Activated naive CD4-positive, alpha-beta T cell (primary cell): ENCODE measurements around the gene KRT38.
"Not testable (repeated sequence)": the region's sequence is repeated elsewhere in the genome, so short reads cannot be mapped to it uniquely, and the experiment has no call there.

ENCODE experiments used
- DNase-seq, 4 experiments: peaks; one replicate each; lab custom pipeline; 2025; lab: John Stamatoyannopoulos, UW

The KRT38 gene

GRCh38 chr17:41462705-41463104 is 21.9 kb upstream of the KRT38 start:
- DNase-seq = no peak

GRCh38 chr17:41457676-41458075 is 16.9 kb upstream of the KRT38 start:
- DNase-seq = no peak

GRCh38 chr17:41456204-41456603 is 15.4 kb upstream of the KRT38 start:
- DNase-seq = no peak

- DNase-seq = no peak
Measured at GRCh38 chr17:41455236-41455635, 14.5 kb upstream of the KRT38 start.

GRCh38 chr17:41453066-41453465 is 12.3 kb upstream of the KRT38 start:
- DNase-seq = no peak

- DNase-seq = no peak
Measured at GRCh38 chr17:41452281-41452680, 11.5 kb upstream of the KRT38 start.

- DNase-seq = no peak
Measured at GRCh38 chr17:41451154-41451728, 10.5 kb upstream of the KRT38 start.

GRCh38 chr17:41449008-41449407 is 8.2 kb upstream of the KRT38 start:
- no peak for DNase-seq

GRCh38 chr17:41448506-41448905 is 7.7 kb upstream of the KRT38 start:
- no peak for DNase-seq

GRCh38 chr17:41446806-41447205 is 6.0 kb upstream of the KRT38 start:
- DNase-seq = no peak

GRCh38 chr17:41444640-41445039 is 3.9 kb upstream of the KRT38 start:
- no peak for DNase-seq

- DNase-seq = no peak
Measured at GRCh38 chr17:41444186-41444585, 3.4 kb upstream of the KRT38 start.

- DNase-seq = no peak
Measured at GRCh38 chr17:41442739-41443138, 2.0 kb upstream of the KRT38 start.

- DNase-seq = no peak
Measured at GRCh38 chr17:41439375-41439774, 1.4 kb downstream of the KRT38 start.

- no peak for DNase-seq
Measured at GRCh38 chr17:41437769-41438168, 3.0 kb downstream of the KRT38 start.

- DNase-seq = no peak
Measured at GRCh38 chr17:41437254-41437653, 3.5 kb downstream of the KRT38 start.

GRCh38 chr17:41434415-41434814 is 6.4 kb downstream of the KRT38 start:
- no peak for DNase-seq

GRCh38 chr17:41434005-41434404 is 6.8 kb downstream of the KRT38 start:
- DNase-seq = no peak

- DNase-seq = no peak
Measured at GRCh38 chr17:41433586-41433985, 7.2 kb downstream of the KRT38 start.

- DNase-seq = not testable (repeated sequence)
Measured at GRCh38 chr17:41430376-41430775, 10.4 kb downstream of the KRT38 start.

GRCh38 chr17:41429667-41430066 is 11.1 kb downstream of the KRT38 start:
- no peak for DNase-seq

GRCh38 chr17:41428591-41429291 is 12.0 kb downstream of the KRT38 start:
- DNase-seq = no peak

- DNase-seq = no peak
Measured at GRCh38 chr17:41424111-41424635, 16.6 kb downstream of the KRT38 start, which contains the start of gene KRT37. TSS of gene KRT37 (minus strand) at chr17:41424585. CDS start at chr17:41424523, 62 bp downstream.

GRCh38 chr17:41422586-41422985 is 18.2 kb downstream of the KRT38 start:
- DNase-seq = not testable (repeated sequence)
